T-cell (primary cell): ENCODE measurements around the gene CMA1. TPM values are rescaled to one million over a fixed set of nuclear protein-coding genes. Genes with fewer than 3 reads are reported as not detected.
"Not testable (repeated sequence)": the region's sequence is repeated elsewhere in the genome, so short reads cannot be mapped to it uniquely, and the experiment has no call there.

ENCODE experiments used
- ATAC-seq, 4 experiments: fragments of 200-7000 bp in 3 of 4; fragments of 150-1000 bp in 1 of 4; cut with Tn5 transposase; replicated peaks in 1 of 4; 1 replicate in 3 of 4; 2 replicates in 1 of 4; pipeline ENCODE4 v1.10.0; 2021; ENCODE audit warnings: moderate library complexity in 3 of 4, mild to moderate bottlenecking in 2 of 4, moderate number of reproducible peaks in 1 of 4
- CTCF ChIA-PET, 2 donors: fragments of 300-600 bp; sonication (Branson Sonifier 250); formaldehyde crosslinking; loops; one replicate each; lab custom pipeline; 2022; ENCODE audit warnings: antibody characterized with exemption in 2 of 2; lab: Charles Lee
- POLR2A ChIA-PET, 2 donors: fragments of 300-600 bp; sonication (Branson Sonifier 250); formaldehyde crosslinking; loops; one replicate each; lab custom pipeline; 2022; ENCODE audit warnings: antibody characterized with exemption in 2 of 2; lab: Charles Lee
- DNase-seq, 35 experiments: peaks; one replicate each; pipeline versions ENCODE4 v3.0.0 to v3.0.0-alpha.2; 2013 to 2023
- H3K27ac ChIP-seq: one replicate; pipeline ENCODE4 v1.5.1; 2013; ENCODE audit warnings: low read length
- H3K27me3 ChIP-seq, 2 experiments: replicated peaks in 1 of 2; 1 replicate in 1 of 2; 2 replicates in 1 of 2; pipeline versions ENCODE4 v1.6.1 to v1.7.0; 2013; ENCODE audit warnings: low read length in 1 of 2, mixed read lengths in 1 of 2; ENCODE audit not compliant: control insufficient read depth in 2 of 2, insufficient read depth in 2 of 2; ENCODE audit errors: extremely low read depth in 1 of 2
- H3K36me3 ChIP-seq, 2 donors: 1 replicate in 1 of 2; 2 replicates in 1 of 2; pipeline versions ENCODE4 v1.6.1 to v1.7.0; 2013; ENCODE audit warnings: low read length in 1 of 2; ENCODE audit not compliant: control insufficient read depth in 2 of 2, insufficient read depth in 1 of 2; ENCODE audit errors: extremely low read depth in 1 of 2
- H3K4me1 ChIP-seq, 2 experiments: 1 replicate in 1 of 2; 2 replicates in 1 of 2; pipeline versions ENCODE4 v1.6.1 to v1.7.0; 2013; ENCODE audit warnings: low read length in 2 of 2, mixed read lengths in 1 of 2; ENCODE audit not compliant: insufficient read depth in 2 of 2, control insufficient read depth in 1 of 2; ENCODE audit errors: extremely low read depth in 1 of 2
- H3K4me3 ChIP-seq, 2 donors: 1 replicate in 1 of 2; 2 replicates in 1 of 2; pipeline versions ENCODE4 v1.5.1 to v1.7.0; 2013; ENCODE audit warnings: mild to moderate bottlenecking in 2 of 2, low read length in 1 of 2, moderate library complexity in 1 of 2; ENCODE audit not compliant: control insufficient read depth in 1 of 2; ENCODE audit errors: extremely low read depth in 1 of 2
- H3K9me3 ChIP-seq: 2 replicates; pipeline ENCODE4 v1.7.0; 2013
- H3K27ac Mint-ChIP-seq, 2 donors: one replicate each; pipeline ENCODE4 v1.8.0; 2020 to 2021; ENCODE audit warnings: mild to moderate bottlenecking in 2 of 2, mixed read lengths in 2 of 2
- H3K27me3 Mint-ChIP-seq, 2 donors: one replicate each; pipeline ENCODE4 v1.8.0; 2021 to 2022; ENCODE audit warnings: mixed read lengths in 2 of 2
- H3K36me3 Mint-ChIP-seq: one replicate; pipeline ENCODE4 v1.8.0; 2021; ENCODE audit warnings: mixed read lengths
- H3K4me1 Mint-ChIP-seq, 3 donors: one replicate each; pipeline ENCODE4 v1.8.0; 2020 to 2022; ENCODE audit warnings: mixed read lengths in 3 of 3, mild to moderate bottlenecking in 1 of 3
- H3K4me3 Mint-ChIP-seq, 3 donors: one replicate each; pipeline ENCODE4 v1.8.0; 2020 to 2022; ENCODE audit warnings: mild to moderate bottlenecking in 3 of 3, mixed read lengths in 3 of 3, moderate library complexity in 3 of 3
- H3K9me3 Mint-ChIP-seq, 3 donors: one replicate each; pipeline ENCODE4 v1.8.0; 2020 to 2022; ENCODE audit warnings: mixed read lengths in 3 of 3
- WGBS: methylation state at CpG from one replicate; pipeline ENCODE4 v1.1.5; 2013; ENCODE audit warnings: missing lambda C conversion rate; ENCODE audit not compliant: insufficient coverage; 5-methylcytosine and 5-hydroxymethylcytosine counted together
- total RNA-seq, 35 experiments: library from RNA in 6 of 35; stranded (reverse) in 6 of 35; fragments of 120-200 nt in 1 of 35; gene quantifications; one replicate each; pipeline versions ENCODE4 v1.2.1 to v1.2.4 and lab custom pipeline; 2013 to 2026

The CMA1 gene
- total RNA-seq, 5 donors from 2014 or later (not counting 1 experiment from before 2014, with no cell fraction given), result not detected

DNA sequence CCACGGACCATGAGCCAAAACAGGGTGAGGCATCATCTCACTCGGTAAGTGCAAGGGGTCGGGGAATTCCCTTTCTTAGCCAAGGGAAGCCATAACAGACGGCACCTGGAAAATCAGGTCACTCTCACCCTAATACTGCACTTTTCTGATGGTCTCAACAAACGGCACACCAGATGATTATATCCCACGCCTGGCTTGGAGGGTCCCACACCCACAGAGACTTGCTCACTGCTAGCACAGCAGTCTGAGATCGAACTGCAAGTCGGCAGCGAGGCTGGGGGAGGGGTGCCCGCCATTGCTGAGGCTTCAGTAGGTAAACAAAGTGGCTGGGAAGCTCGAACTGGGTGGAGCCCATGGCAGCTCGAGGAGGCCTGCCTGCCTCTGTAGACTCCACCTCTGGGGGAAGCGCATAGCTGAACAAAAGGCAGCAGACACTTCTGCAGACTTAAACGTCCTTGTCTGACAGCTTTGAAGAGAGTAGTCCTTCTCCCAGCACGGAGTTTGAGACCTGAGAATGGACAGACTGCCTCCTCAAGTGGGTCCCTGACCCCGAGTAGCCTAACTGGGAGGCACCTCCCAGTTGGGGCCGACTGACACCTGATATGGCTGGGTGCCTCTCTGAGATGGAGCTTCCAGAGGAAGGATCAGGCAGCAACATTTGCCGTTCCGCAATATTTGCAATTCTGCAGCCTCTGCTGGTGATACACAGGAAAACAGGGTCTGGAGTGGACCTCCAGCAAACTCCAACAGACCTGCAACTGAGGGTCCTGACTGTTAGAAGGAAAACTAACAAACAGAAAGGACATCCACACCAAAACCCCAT lies 16.3 kb downstream of the CMA1 start:
- H3K27ac ChIP-seq, DNase-seq, CTCF ChIA-PET, H3K4me3 ChIP-seq, ATAC-seq, H3K36me3 ChIP-seq, POLR2A ChIA-PET, H3K36me3 Mint-ChIP-seq, H3K27ac Mint-ChIP-seq, H3K4me1 Mint-ChIP-seq, H3K9me3 ChIP-seq, H3K27me3 Mint-ChIP-seq, H3K4me1 ChIP-seq, H3K4me3 Mint-ChIP-seq: not testable (repeated sequence)
- WGBS, result 77% methylated on average over 17 of the region's 19 CpGs
- peaks cover 0 to 13% of the 10 kb centered on the region in 2 experiments for H3K27me3 ChIP-seq
- peaks cover 3 to 14% (median 5%) of the 10 kb centered on the region in 3 donors for H3K9me3 Mint-ChIP-seq

DNA sequence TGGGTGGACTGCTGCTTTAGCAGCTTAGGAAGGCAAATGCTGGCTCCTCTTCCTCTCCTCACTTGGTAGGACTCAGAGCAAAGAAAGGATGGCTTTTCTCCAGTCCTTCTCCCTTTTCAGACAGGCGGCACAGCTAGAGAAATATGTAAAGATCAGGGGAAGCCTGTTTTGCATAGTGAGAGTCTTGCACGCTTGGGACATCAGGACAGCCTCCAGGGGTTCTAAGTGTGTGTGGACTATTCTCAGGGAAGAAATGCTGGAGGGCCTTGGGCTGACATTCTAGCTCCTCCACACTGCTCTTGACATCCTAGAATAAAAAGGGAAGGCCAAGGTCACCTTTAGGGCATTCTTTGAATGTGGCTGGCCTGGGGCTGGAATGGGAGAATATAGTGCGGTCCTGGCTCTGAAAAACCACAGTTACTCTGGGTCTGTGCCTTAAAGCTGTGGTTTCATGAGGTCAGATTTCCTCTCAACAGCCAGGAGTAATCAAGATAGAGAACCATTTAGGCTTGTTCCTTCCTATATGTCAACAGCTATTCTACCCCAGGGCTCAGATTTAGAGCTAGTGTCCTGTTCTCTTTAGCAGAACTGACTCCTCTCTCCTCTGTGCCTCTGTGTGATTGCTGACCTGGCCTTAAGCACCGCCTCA lies 24.3 kb downstream of the CMA1 start:
- Mint-ChIP-seq H3K36me3 (no peaks in the 10 kb centered on the region), H3K27ac (peak overlapping the region; percentile 75 to 77), H3K4me1 (peaks cover 20 to 30% (median 24%) of the 10 kb centered on the region in 3 donors), H3K27me3 (no peaks in the 10 kb centered on the region), H3K9me3 (no peaks in the 10 kb centered on the region), H3K4me3 (peak overlapping the region in 1 of 3 donors; percentile 52)
- ATAC-seq (peak; percentile 70 to 89 (median 76)), DNase-seq (peak in 1 of 35 experiments; percentile 40)
- WGBS, result 60% methylated on average over 1 of the region's 4 CpGs
- Histone ChIP-seq H3K9me3 (no peaks in the 10 kb centered on the region), H3K4me1 (peaks cover 16 to 21% of the 10 kb centered on the region in 2 experiments), H3K27ac (no peak overlapping the region), H3K4me3 (no peak overlapping the region), H3K27me3 (peaks cover 0 to 3% of the 10 kb centered on the region in 2 experiments), H3K36me3 (no peaks in the 10 kb centered on the region)
- POLR2A ChIA-PET, result no interaction called here
- CTCF ChIA-PET, result interaction anchor here in 1 of 2 donors (0.7 to 1.0 kb wide), 3 partner anchors 150 to 197 kb away, joined by 3 to 4 read pairs (median 3); partner anchors contain the start of gene GZMB

DNA sequence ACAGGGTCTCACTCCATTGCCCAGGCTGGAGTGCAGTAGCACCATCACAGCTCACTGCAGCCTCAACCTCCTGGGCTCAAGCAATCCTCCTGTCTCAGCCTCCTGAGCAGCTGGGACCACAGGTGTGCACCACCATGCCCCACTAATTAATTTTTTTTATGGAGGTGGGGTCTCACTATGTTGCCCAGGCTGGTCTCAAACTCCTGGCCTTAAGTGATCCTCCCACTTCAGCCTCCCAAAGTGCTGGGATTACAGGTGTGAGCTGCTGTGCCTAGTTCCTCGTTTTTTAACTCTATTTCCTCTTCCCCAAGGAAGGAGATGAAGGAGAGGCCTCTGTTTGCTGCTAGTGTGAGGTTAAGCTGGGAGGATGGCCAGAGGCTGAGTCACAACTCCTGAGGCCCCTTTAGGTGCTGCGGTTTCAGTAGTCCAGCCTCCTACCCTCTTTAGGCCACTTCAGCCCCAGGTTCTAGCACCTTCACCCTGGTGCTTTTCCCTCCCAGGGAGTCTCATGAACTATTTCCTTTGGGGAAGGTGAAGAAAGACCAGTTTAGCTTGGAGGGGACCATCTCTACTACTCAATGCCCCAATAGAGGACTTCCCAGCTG lies 25.3 kb downstream of the CMA1 start:
- H3K9me3 Mint-ChIP-seq, H3K9me3 ChIP-seq, H3K36me3 Mint-ChIP-seq, ATAC-seq, H3K27me3 Mint-ChIP-seq, H3K36me3 ChIP-seq, H3K27me3 ChIP-seq, CTCF ChIA-PET, H3K4me3 Mint-ChIP-seq, H3K27ac ChIP-seq, H3K27ac Mint-ChIP-seq, DNase-seq, POLR2A ChIA-PET, H3K4me3 ChIP-seq: not testable (repeated sequence)
- H3K4me1 ChIP-seq, result peaks cover 16 to 21% of the 10 kb centered on the region in 2 experiments
- no CpG with 5 or more reads among the region's 2 CpGs for WGBS
- H3K4me1 Mint-ChIP-seq, result peaks cover 20 to 30% (median 24%) of the 10 kb centered on the region in 3 donors

DNA sequence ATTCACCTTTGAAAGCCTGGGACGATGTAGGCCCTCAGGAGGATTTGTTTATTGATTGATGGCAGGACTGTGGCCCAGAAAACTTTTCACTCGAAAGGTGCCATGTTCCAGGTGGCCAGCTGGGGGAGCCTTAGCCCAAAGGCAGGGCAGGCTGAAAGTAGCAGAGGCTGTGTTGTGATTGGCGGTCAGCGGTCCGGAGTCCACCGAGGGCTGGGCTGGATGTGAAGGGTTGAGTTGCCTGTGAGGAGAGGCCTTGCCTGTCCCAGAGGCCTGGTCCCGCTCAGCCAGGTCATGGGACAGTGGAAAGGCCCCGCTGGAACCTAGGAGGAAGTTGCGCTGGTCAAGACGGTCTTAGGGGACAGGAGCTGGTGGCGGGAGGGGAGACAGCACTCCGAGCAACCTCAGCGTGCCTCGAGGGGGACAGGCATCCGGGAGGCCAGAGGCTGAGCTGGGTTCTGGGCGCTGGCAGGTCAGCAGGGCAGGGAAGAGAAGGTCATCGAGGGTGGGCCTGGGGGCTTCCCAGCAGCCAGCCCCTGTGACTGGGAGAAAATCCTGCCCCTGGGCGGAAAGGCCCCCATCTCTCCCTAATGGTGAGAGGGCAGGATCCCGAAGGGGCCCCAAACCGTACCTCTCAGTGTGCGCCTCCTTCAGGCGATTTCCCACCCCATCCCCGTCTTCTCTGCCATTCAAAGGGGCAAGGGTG lies 26.3 kb downstream of the CMA1 start:
- Mint-ChIP-seq H3K4me3 (peak overlapping the region in 2 of 3 donors; percentile 61 to 66), H3K27me3 (no peaks in the 10 kb centered on the region), H3K27ac (peak overlapping the region; percentile 44 to 59), H3K9me3 (no peaks in the 10 kb centered on the region), H3K4me1 (peaks cover 20 to 30% (median 24%) of the 10 kb centered on the region in 3 donors), H3K36me3 (no peaks in the 10 kb centered on the region)
- POLR2A ChIA-PET, result no interaction called here
- Histone ChIP-seq H3K27ac (no peak overlapping the region), H3K27me3 (peaks cover 0 to 3% of the 10 kb centered on the region in 2 experiments), H3K9me3 (no peaks in the 10 kb centered on the region), H3K4me1 (peaks cover 16 to 21% of the 10 kb centered on the region in 2 experiments), H3K36me3 (no peaks in the 10 kb centered on the region), H3K4me3 (peak overlapping the region in 1 of 2 donors; percentile 1)
- peak in 3 of 4 experiments; percentile 58 to 70 (median 61) for ATAC-seq
- DNase-seq, result peak in 26 of 35 experiments; percentile 7 to 49 (median 24)
- WGBS, result 60% methylated on average over 17 of the region's 23 CpGs
- CTCF ChIA-PET, result no interaction called here

DNA sequence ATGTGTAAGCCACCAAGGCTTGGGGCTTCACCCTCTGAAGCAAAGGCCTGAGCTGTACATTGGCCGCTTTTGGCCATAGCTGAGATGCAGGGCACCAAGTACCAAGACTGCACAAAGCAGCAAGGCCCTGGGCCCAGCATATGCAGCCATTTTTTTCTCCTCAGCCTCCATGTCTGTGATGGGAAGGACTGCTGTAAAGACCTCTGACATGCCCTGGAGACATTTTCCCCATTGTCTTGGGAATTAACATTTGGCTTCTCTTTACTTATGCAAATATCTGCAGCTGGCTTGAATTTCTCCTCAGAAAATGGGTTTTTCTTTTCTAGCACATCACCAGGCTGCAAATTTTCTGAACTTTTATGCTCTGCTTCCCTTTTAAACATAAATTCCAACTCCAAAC lies 28.1 kb downstream of the CMA1 start:
- H3K36me3 ChIP-seq, H3K9me3 ChIP-seq, POLR2A ChIA-PET, H3K9me3 Mint-ChIP-seq, H3K36me3 Mint-ChIP-seq, H3K27me3 ChIP-seq, H3K4me3 ChIP-seq, H3K4me3 Mint-ChIP-seq, H3K27ac Mint-ChIP-seq, DNase-seq, ATAC-seq, H3K27ac ChIP-seq, H3K27me3 Mint-ChIP-seq, CTCF ChIA-PET: not testable (repeated sequence)
- peaks cover 20 to 29% (median 24%) of the 10 kb centered on the region in 3 donors for H3K4me1 Mint-ChIP-seq
- H3K4me1 ChIP-seq, result peaks cover 16 to 21% of the 10 kb centered on the region in 2 experiments
- WGBS, result 33% methylated on average over 1 of the region's 1 CpG

DNA sequence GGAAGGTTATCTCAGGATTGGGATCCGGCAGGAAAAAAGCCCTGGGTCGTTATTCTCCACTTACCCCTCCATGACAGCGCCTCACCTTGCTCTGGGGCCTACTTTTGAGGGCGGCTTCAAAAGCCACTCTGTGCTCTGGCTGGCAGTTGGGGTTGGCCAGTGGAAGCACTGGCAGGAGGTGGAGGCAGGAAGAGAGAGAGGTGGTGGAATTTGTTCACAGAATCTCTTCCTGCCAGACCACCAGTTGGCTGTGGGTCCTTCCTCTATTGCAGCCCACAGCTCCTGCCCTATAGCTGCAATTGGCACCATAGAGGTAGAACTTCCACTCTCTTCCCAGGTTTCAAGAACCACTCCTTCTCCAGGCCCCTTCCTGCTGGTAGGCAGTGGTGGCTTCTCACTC lies 32.8 kb downstream of the CMA1 start:
- no peak for ATAC-seq
- Histone ChIP-seq H3K27me3 (no peaks in the 10 kb centered on the region), H3K4me1 (no peaks in the 10 kb centered on the region), H3K36me3 (no peaks in the 10 kb centered on the region), H3K9me3 (no peaks in the 10 kb centered on the region), H3K4me3 (no peak overlapping the region), H3K27ac (no peak overlapping the region)
- Mint-ChIP-seq H3K4me1 (no peaks in the 10 kb centered on the region), H3K27ac (no peak overlapping the region), H3K9me3 (peaks cover 3 to 6% (median 3%) of the 10 kb centered on the region in 3 donors), H3K4me3 (no peak overlapping the region), H3K36me3 (peaks cover 8% of the 10 kb centered on the region), H3K27me3 (no peaks in the 10 kb centered on the region)
- CTCF ChIA-PET, result no interaction called here
- POLR2A ChIA-PET, result no interaction called here
- DNase-seq, result no peak
- no CpG with 5 or more reads among the region's 4 CpGs for WGBS
